ENCODE measurements around the gene AIM2. TPM values are rescaled to one million over a fixed set of nuclear protein-coding genes. Genes with fewer than 3 reads are reported as not detected.

AIM2 gene
- total RNA-seq, 1 experiment from 2014 or later = 1.1 TPM

- DNase-seq = peak; percentile 64
- H2AFZ ChIP-seq (ENCODE audit: low read length) = no peak overlapping the region
Observed at GRCh38 chr1:159056069-159056698, 20.4 kb downstream of the AIM2 start.

More at GRCh38 chr1:159056069-159056698, 20.4 kb downstream of the AIM2 start:
- H4K5ac ChIP-seq (ENCODE audit: insufficient read length, low read depth, low read length) = no peak overlapping the region
- no peak overlapping the region for H3K27ac Mint-ChIP-seq
- TF ChIP-seq CTCF (conservative IDR thresholded peaks at IDR 0.05) = peak; percentile 67
- H2BK20ac ChIP-seq (ENCODE audit: low read depth, low read length, poor library complexity, severe bottlenecking) = no peak overlapping the region
- no peak overlapping the region for H2BK12ac ChIP-seq (ENCODE audit: insufficient read length, low read depth, low read length)
- no peak overlapping the region for H2BK15ac ChIP-seq (ENCODE audit: low read depth, low read length)
- H3K79me1 ChIP-seq (ENCODE audit: insufficient read depth, low read depth, low read length, poor library complexity, severe bottlenecking) = no peaks in the 10 kb centered on the region
- no peaks in the 10 kb centered on the region for H3K79me2 ChIP-seq (ENCODE audit: insufficient read depth, low read length)
- no CpG with 5 or more reads among the region's 7 CpGs for WGBS (ENCODE audit: extremely low coverage, insufficient read length, low lambda C conversion rate)
- H3K27me3 ChIP-seq (ENCODE audit: insufficient read depth, low read length) = no peaks in the 10 kb centered on the region
- H3K4me1 Mint-ChIP-seq = peaks cover 9 to 12% of the 10 kb centered on the region in 2 experiments
- H3K27me3 Mint-ChIP-seq (ENCODE audit: low read depth) = no peaks in the 10 kb centered on the region
- H3K56ac ChIP-seq (ENCODE audit: insufficient read length, low read depth, low read length) = no peak overlapping the region
- no peak overlapping the region for H3K18ac ChIP-seq (ENCODE audit: insufficient read length, low read depth, low read length)
- no peak overlapping the region for H2BK5ac ChIP-seq (ENCODE audit: insufficient read length, low read length)
- no peaks in the 10 kb centered on the region for H3K9me3 Mint-ChIP-seq
- H3K4me2 ChIP-seq (ENCODE audit: insufficient read depth, insufficient read length, low read length) = no peak overlapping the region
- H3T11ph ChIP-seq (ENCODE audit: low read length) = no peak overlapping the region
- no peak overlapping the region for H3K9ac ChIP-seq (ENCODE audit: extremely low read depth, insufficient read length, low read length)
- no peak overlapping the region for H3K4ac ChIP-seq (ENCODE audit: low read depth, low read length)
- H3K23me2 ChIP-seq (ENCODE audit: insufficient read length, low read depth, low read length, poor library complexity, severe bottlenecking) = no peaks in the 10 kb centered on the region
- H3K27ac ChIP-seq (ENCODE audit: insufficient read length, low read depth, low read length) = no peak overlapping the region
- no peaks in the 10 kb centered on the region for H3K4me1 ChIP-seq (ENCODE audit: insufficient read depth, low read length)
- no peak overlapping the region for H3K14ac ChIP-seq (ENCODE audit: insufficient read depth, low read length)
- peaks cover 0 to 6% (median 0%) of the 10 kb centered on the region in 3 experiments; a peak in 2 of 7 replicates for H3K36me3 Mint-ChIP-seq (ENCODE audit: insufficient read depth in 1 of 3, low read depth in 3 of 3)
- no peak overlapping the region for H4K91ac ChIP-seq (ENCODE audit: insufficient read length, low read depth, low read length)
- H4K8ac ChIP-seq (replicated peaks; ENCODE audit: insufficient read length, low read depth, low read length) = no peak overlapping the region
- H4K20me1 ChIP-seq (ENCODE audit: control insufficient read depth, insufficient read depth, insufficient read length) = no peaks in the 10 kb centered on the region
- no peaks in the 10 kb centered on the region for H3K9me3 ChIP-seq (ENCODE audit: control insufficient read depth, low read depth, low read length)
- H2AK5ac ChIP-seq (ENCODE audit: insufficient read length, low read length) = no peak overlapping the region
- no peak overlapping the region for H3K4me3 Mint-ChIP-seq
- no peak overlapping the region for H3K23ac ChIP-seq (ENCODE audit: insufficient read length, low read depth, low read length)
- no peak overlapping the region for H2BK120ac ChIP-seq (ENCODE audit: low read depth, low read length, poor library complexity, severe bottlenecking)

Measured in H9 (cell line).